ENCODE results near the gene CRADD. TPM values are rescaled to one million over a fixed set of nuclear protein-coding genes. Genes with fewer than 3 reads are reported as not detected.
A peak's percentile ranks its signal among the peaks of the same experiment; 100 is the strongest.
"Not testable (repeated sequence)": the region's sequence is repeated elsewhere in the genome, so short reads cannot be mapped to it uniquely, and the experiment has no call there.

The CRADD gene
- total RNA-seq, 2 donors from 2014 or later = 7.7 to 9.1 TPM

GRCh38 chr12:93883436-93884154 is 206.4 kb downstream of the CRADD start:
- no peaks in the 10 kb centered on the region for H3K9me3 Mint-ChIP-seq
- peaks cover 2% of the 10 kb centered on the region for H3K27me3 Mint-ChIP-seq (ENCODE audit: insufficient read depth)
- H3K27me3 ChIP-seq (ENCODE audit: control insufficient read depth, insufficient read depth, low read length, poor library complexity, severe bottlenecking) = no peaks in the 10 kb centered on the region
- H3K4me3 Mint-ChIP-seq = no peak overlapping the region
- H3K27ac Mint-ChIP-seq = no peak overlapping the region
- peaks cover 49% of the 10 kb centered on the region for H3K4me1 Mint-ChIP-seq
- TF ChIP-seq CTCF (conservative IDR thresholded peaks at IDR 0.05) = no peak
- H3K36me3 ChIP-seq (ENCODE audit: control insufficient read depth, insufficient read depth, low read length) = no peaks in the 10 kb centered on the region
- no peaks in the 10 kb centered on the region for H3K36me3 Mint-ChIP-seq (ENCODE audit: low read depth)
- no peak overlapping the region for H3K27ac ChIP-seq (ENCODE audit: low read depth, low read length)
- DNase-seq = no peak
- 82 to 93% methylated on average over 2 of the region's 2 CpGs for WGBS, 2 experiments (ENCODE audit: insufficient coverage in 1 of 2, insufficient read length in 1 of 2)
- no peak overlapping the region for H3K9ac ChIP-seq (ENCODE audit: extremely low read depth, low read length, poor library complexity, severe bottlenecking)
- no peaks in the 10 kb centered on the region for H3K9me3 ChIP-seq (ENCODE audit: control insufficient read depth, low read length)
- H3K4me1 ChIP-seq (ENCODE audit: control insufficient read depth, insufficient read depth, low read length) = peaks cover 41% of the 10 kb centered on the region
- H3K4me3 ChIP-seq (ENCODE audit: low read length) = no peak overlapping the region

GRCh38 chr12:93884794-93885460 is 207.8 kb downstream of the CRADD start:
- peaks cover 2% of the 10 kb centered on the region for H3K27me3 Mint-ChIP-seq (ENCODE audit: insufficient read depth)
- no peaks in the 10 kb centered on the region for H3K36me3 ChIP-seq (ENCODE audit: control insufficient read depth, insufficient read depth, low read length)
- H3K9me3 Mint-ChIP-seq = no peaks in the 10 kb centered on the region
- no peak overlapping the region for H3K27ac ChIP-seq (ENCODE audit: low read depth, low read length)
- 86 to 100% methylated on average over 1 to 5 of the region's 5 CpGs for WGBS, 2 experiments (ENCODE audit: insufficient coverage in 1 of 2, insufficient read length in 1 of 2)
- no peaks in the 10 kb centered on the region for H3K27me3 ChIP-seq (ENCODE audit: control insufficient read depth, insufficient read depth, low read length, poor library complexity, severe bottlenecking)
- no peak overlapping the region for H3K4me3 Mint-ChIP-seq
- no peaks in the 10 kb centered on the region for H3K9me3 ChIP-seq (ENCODE audit: control insufficient read depth, low read length)
- H3K27ac Mint-ChIP-seq = no peak overlapping the region
- no peaks in the 10 kb centered on the region for H3K36me3 Mint-ChIP-seq (ENCODE audit: low read depth)
- H3K4me1 ChIP-seq (ENCODE audit: control insufficient read depth, insufficient read depth, low read length) = peaks cover 34% of the 10 kb centered on the region
- H3K9ac ChIP-seq (ENCODE audit: extremely low read depth, low read length, poor library complexity, severe bottlenecking) = no peak overlapping the region
- H3K4me3 ChIP-seq (ENCODE audit: low read length) = peak overlapping the region; percentile 37
- H3K4me1 Mint-ChIP-seq = peaks cover 41% of the 10 kb centered on the region
- TF ChIP-seq CTCF (conservative IDR thresholded peaks at IDR 0.05) = no peak
- DNase-seq = peak; percentile 70

GRCh38 chr12:93885973-93886532 is 208.9 kb downstream of the CRADD start:
- not testable (repeated sequence) for H3K4me3 Mint-ChIP-seq; H3K4me3 ChIP-seq (ENCODE audit: low read length); H3K27ac Mint-ChIP-seq; DNase-seq; H3K9me3 Mint-ChIP-seq; H3K27me3 ChIP-seq (ENCODE audit: control insufficient read depth, insufficient read depth, low read length, poor library complexity, severe bottlenecking); H3K36me3 ChIP-seq (ENCODE audit: control insufficient read depth, insufficient read depth, low read length); H3K9ac ChIP-seq (ENCODE audit: extremely low read depth, low read length, poor library complexity, severe bottlenecking); H3K9me3 ChIP-seq (ENCODE audit: control insufficient read depth, low read length); H3K27ac ChIP-seq (ENCODE audit: low read depth, low read length); H3K27me3 Mint-ChIP-seq (ENCODE audit: insufficient read depth); H3K36me3 Mint-ChIP-seq (ENCODE audit: low read depth)
- WGBS, 2 experiments (ENCODE audit: insufficient coverage in 1 of 2, insufficient read length in 1 of 2) = 95 to 100% methylated on average over 4 to 7 of the region's 7 CpGs
- H3K4me1 Mint-ChIP-seq = peaks cover 29% of the 10 kb centered on the region
- peaks cover 24% of the 10 kb centered on the region for H3K4me1 ChIP-seq (ENCODE audit: control insufficient read depth, insufficient read depth, low read length)
